ENCODE results near the gene FBXW8.

Gene FBXW8

GRCh38 chr12:116894913-116895312 lies 15.8 kb upstream of the FBXW8 start:
- DNase-seq (ENCODE audit: low read depth) = no peak
- H3K4me3 ChIP-seq (ENCODE audit: control insufficient read depth, low read depth, low read length) = no peak overlapping the region
- TF ChIP-seq CTCF (IDR thresholded peaks at IDR 0.05; ENCODE audit: control insufficient read depth, insufficient read depth, low read depth, low read length, missing control alignments) = no peak

GRCh38 chr12:116896411-116896924 lies 14.3 kb upstream of the FBXW8 start:
- TF ChIP-seq CTCF (IDR thresholded peaks at IDR 0.05; ENCODE audit: control insufficient read depth, insufficient read depth, low read depth, low read length, missing control alignments) = no peak
- DNase-seq (ENCODE audit: low read depth) = no peak
- H3K4me3 ChIP-seq (ENCODE audit: control insufficient read depth, low read depth, low read length) = no peak overlapping the region

- TF ChIP-seq CTCF (IDR thresholded peaks at IDR 0.05; ENCODE audit: control insufficient read depth, insufficient read depth, low read depth, low read length, missing control alignments) = no peak
- no peak overlapping the region for H3K4me3 ChIP-seq (ENCODE audit: control insufficient read depth, low read depth, low read length)
- no peak for DNase-seq (ENCODE audit: low read depth)
These were observed 13.3 kb upstream of the FBXW8 start for GRCh38 chr12:116897476-116897875.

- no peak overlapping the region for H3K4me3 ChIP-seq (ENCODE audit: control insufficient read depth, low read depth, low read length)
These were observed 12.1 kb upstream of the FBXW8 start for GRCh38 chr12:116898669-116899068.

GRCh38 chr12:116901612-116902011 lies 9.1 kb upstream of the FBXW8 start:
- H3K4me3 ChIP-seq (ENCODE audit: control insufficient read depth, low read depth, low read length) = no peak overlapping the region
- DNase-seq (ENCODE audit: low read depth) = no peak
- TF ChIP-seq CTCF (IDR thresholded peaks at IDR 0.05; ENCODE audit: control insufficient read depth, insufficient read depth, low read depth, low read length, missing control alignments) = no peak

More at GRCh38 chr12:116898669-116899068, 12.1 kb upstream of the FBXW8 start:
- no peak for DNase-seq (ENCODE audit: low read depth)
- TF ChIP-seq CTCF (IDR thresholded peaks at IDR 0.05; ENCODE audit: control insufficient read depth, insufficient read depth, low read depth, low read length, missing control alignments) = no peak

- DNase-seq (ENCODE audit: low read depth) = no peak
- no peak for TF ChIP-seq CTCF (IDR thresholded peaks at IDR 0.05; ENCODE audit: control insufficient read depth, insufficient read depth, low read depth, low read length, missing control alignments)
- H3K4me3 ChIP-seq (ENCODE audit: control insufficient read depth, low read depth, low read length) = no peak overlapping the region
These were observed 6.9 kb upstream of the FBXW8 start for GRCh38 chr12:116903818-116904217.

- DNase-seq (ENCODE audit: low read depth) = no peak
- H3K4me3 ChIP-seq (ENCODE audit: control insufficient read depth, low read depth, low read length) = no peak overlapping the region
- no peak for TF ChIP-seq CTCF (IDR thresholded peaks at IDR 0.05; ENCODE audit: control insufficient read depth, insufficient read depth, low read depth, low read length, missing control alignments)
These were observed 4.5 kb upstream of the FBXW8 start for GRCh38 chr12:116906285-116906684.
